Hematopoietic multipotent progenitor cell (in vitro differentiated cells): ENCODE data around the gene ZAP70. TPM values are rescaled to one million over a fixed set of nuclear protein-coding genes. Genes with fewer than 3 reads are reported as not detected.
"Not testable (repeated sequence)": the region's sequence is repeated elsewhere in the genome, so short reads cannot be mapped to it uniquely, and the experiment has no call there.

ENCODE experiments used
- DNase-seq, 3 donors: peaks; one replicate each; pipeline ENCODE4 v3.0.0-alpha.2; 2011 to 2015; ENCODE audit warnings: low read depth in 2 of 3, low spot score in 2 of 3
- total RNA-seq: library from RNA; depleted of rRNA; stranded (reverse); fragments of >200 nt; gene quantifications from one replicate; pipeline ENCODE4 v1.2.3, GENCODE V29; 2012

Gene ZAP70
- total RNA-seq, 1 donor = 19.1 TPM

DNA sequence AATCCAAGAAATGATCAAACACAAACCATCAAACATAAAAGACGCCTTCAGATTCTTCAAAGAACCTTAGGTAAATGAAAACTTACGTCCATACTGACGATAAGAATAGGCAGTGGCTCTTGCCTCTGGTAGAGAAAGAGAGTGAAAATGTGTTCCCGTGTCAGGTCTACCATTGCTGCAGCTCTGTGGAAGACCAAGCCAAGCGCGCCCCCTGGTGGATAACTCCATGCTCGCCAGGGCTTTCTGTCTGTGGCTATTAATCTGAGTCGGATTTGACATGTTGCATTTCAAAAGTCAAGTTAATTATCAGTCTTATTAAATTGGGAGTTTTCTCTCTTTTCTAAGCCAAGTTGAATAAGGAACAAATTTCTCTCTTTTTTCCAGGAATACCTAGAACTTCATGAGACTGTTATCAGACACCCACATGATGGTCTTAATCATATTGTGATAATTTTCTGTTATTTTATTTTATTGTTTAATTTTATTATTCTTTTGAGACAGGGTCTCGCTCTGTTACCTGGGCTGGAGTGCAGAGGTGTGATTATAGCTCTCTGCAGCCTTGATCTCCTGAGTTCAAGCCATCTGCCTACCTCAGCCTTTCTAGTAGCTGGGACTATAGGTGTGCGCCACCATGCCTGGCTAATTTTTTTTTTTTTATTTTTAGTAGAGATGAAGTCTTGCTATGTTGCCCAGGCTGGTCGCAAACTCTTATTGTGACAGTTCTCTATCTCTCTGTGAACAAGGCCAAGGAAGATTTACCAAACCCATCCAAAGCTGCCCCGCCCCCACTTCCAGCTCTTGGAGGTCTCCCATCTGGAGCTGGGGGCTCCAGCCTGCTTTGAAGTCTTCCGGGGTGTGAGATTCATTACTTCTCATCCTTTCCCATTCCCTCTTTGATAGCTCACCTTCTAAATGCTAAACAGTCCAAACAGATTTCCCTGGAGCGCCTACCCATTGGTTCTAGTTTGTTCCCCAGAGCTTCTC, 15.8 kb upstream of the ZAP70 start:
- DNase-seq = peak; percentile 81 to 91 (median 82)

DNA sequence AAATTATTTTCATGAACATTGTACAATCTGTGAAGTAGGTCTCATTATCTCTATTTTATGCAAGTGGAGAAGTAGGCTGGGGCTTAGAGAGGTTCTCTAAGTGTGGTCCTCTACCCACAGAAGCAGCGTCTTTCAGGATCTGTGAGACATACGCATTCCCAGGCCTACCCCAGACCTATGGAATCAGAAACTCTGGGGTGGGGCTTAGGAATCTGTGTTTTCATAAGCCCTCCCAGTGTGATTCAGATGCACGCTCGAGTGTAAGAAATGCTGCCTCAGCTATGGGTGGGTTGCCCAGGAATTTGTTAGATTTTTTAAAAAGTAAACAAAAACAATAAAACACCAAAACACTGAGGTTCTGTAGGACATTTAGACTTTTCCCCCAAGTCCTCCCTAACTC, 14.8 kb upstream of the ZAP70 start:
- no peak for DNase-seq

DNA sequence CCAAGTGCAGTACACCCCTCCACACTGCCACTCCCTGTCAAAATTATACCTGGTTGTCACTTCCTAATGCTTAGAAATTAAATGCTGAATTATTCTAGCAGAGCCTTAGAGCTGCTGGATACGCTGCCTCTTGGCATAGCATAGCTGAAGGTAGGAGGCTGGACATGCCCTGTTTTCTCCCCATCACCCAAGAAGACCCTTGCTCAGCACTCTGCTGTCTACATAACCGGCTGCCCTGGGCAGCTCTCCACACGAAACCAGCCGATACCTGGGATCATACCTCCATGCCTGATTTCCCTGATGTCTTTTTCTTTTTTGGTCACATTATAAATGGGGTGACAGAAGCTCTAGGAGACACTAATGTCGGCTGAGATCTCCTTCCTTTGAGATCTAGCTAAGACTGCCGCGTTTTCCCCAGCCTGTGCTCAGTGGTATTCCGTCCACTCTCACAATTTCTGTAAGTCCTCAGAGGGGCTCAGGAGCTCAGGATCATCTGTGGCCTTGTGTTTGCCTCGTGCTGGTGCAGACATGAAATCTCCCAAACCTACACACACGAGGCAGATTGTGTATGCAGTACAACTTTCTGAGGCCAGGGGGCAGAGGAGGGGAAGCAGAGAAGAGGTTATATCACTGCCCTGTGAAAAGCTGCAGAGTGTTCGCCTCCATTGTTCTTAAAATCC, 13.5 kb upstream of the ZAP70 start:
- peak in 2 of 3 donors; percentile 63 to 82 for DNase-seq

- no peak for DNase-seq
These were observed 12.2 kb upstream of the ZAP70 start for GRCh38 chr2:97701186-97701585.

DNA sequence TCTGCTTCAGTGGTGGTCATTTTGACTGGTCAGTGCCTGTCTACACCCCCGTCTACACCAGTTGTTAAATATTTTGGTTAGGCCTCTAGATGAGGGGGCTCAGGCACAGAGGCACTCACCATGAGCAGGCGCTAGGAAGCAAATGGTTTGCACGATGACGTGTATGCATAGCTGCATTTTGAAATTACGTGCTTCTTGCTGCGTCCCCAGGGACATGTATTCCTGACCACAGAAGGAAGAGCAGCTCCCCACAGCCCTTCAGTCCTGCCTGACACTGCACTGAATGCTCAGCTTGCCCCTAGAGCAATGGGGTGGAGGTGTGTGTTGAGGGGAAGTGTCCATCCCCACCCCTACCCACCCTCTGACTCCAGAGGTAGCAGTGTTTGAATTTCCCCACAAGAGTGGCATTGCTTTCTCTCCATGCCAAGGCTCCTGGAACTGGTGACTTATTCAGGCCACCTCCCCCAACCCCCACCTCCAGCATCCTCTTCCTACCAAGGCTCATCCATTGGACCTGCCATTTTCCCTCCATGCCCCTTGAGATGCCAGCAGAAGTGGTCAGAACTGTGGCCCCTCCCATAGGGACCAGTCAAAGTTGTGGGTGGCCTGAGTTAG, 11.4 kb upstream of the ZAP70 start:
- no peak for DNase-seq

- DNase-seq = no peak
These were observed 10.5 kb upstream of the ZAP70 start for GRCh38 chr2:97702731-97703470.

DNA sequence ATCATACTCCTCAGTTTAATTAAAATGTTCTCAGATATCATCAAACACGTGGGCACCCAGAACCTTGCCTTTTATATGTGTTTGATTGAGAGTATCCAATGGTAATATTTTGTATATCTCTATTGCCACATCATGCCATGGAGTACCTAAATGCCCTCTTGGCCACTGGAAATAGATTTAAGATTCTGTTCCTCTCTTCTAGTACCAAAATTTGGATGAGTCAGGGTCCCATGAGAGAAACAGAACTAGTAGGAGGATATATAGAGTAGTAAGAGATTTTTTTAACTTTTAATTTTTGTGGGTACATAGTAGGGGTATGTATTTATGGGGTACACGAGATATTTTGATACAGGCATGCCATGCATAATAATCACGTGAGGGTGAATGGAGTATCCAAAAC, 9.6 kb upstream of the ZAP70 start:
- DNase-seq = no peak

- no peak for DNase-seq
These were observed 8.4 kb upstream of the ZAP70 start for GRCh38 chr2:97704989-97705388.

GRCh38 chr2:97706112-97706511, 7.3 kb upstream of the ZAP70 start:
- DNase-seq = no peak

- DNase-seq = no peak
These were observed 6.5 kb upstream of the ZAP70 start for GRCh38 chr2:97706708-97707345.

- DNase-seq = no peak
These were observed 5.9 kb upstream of the ZAP70 start for GRCh38 chr2:97707362-97708047.

- DNase-seq = peak in 1 of 3 donors; percentile 12
These were observed 5.4 kb upstream of the ZAP70 start for GRCh38 chr2:97708048-97708380.

GRCh38 chr2:97708608-97709007, 4.8 kb upstream of the ZAP70 start:
- DNase-seq = no peak

GRCh38 chr2:97711394-97711711, 2.0 kb upstream of the ZAP70 start:
- DNase-seq = no peak

DNA sequence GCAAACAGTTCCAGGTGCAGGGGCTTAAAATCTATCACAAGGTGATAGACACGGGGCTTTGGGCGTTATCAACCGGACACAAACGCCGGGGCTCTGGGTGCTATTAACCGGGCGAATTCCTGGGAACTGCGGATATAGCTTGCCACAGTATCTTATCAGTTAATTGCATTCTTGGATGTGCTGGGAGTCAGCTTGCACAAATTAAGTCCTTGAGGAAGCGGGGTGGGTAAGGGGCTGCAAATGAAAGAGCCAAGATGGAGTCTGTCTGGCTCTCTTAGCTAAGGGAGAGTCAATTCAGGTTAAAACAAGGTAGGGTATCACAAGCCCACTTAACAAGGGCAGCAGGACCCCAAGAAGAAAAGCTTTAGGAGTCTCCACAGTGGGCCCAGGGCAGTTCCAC, 1.2 kb upstream of the ZAP70 start:
- not testable (repeated sequence) for DNase-seq

DNA sequence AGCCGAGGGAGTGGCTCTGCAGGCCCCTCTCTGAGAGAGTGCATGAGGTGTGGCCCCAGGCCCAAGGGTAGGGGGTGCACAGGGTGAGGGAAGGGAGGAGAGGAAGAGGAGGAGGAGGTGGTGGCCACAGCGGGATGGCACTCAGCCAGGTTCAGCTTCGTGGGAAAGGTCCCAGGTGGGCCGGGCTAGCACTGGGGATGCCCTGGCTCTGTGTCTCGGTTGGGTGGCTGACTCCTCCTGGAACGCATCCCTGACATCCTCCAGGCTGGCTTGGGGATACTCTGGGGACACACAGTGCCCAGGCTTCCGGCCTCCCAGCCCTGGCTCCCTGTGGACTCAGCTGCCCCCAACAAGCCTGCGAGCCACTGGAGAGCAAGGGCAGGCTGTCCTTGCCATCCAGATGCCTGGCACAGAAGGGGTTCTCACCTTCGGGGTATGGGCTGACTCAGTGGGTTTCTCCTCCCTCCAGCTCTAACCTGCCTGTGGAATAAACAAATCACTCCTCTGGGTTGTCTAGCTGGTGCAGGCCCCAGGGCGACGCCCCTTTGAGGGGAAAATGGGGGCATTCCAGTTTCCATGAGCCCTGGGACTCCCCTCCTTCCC, 582 bp upstream of the ZAP70 start:
- DNase-seq = peak in 1 of 3 donors; percentile 22

GRCh38 chr2:97714084-97714949, 941 bp downstream of the ZAP70 start:
- no peak for DNase-seq

- no peak for DNase-seq
These were observed 1.7 kb downstream of the ZAP70 start for GRCh38 chr2:97714950-97715652.
